NCI-H748 treated with DMSO at 0.1 percent for 48 hours (cell line): ENCODE measurements around the gene TEF.
"Not testable (repeated sequence)": the region's sequence is repeated elsewhere in the genome, so short reads cannot be mapped to it uniquely, and the experiment has no call there.

Experiments
- DNase-seq: peaks from one replicate; lab custom pipeline; 2025; lab: John Stamatoyannopoulos, UW

The TEF gene

DNA sequence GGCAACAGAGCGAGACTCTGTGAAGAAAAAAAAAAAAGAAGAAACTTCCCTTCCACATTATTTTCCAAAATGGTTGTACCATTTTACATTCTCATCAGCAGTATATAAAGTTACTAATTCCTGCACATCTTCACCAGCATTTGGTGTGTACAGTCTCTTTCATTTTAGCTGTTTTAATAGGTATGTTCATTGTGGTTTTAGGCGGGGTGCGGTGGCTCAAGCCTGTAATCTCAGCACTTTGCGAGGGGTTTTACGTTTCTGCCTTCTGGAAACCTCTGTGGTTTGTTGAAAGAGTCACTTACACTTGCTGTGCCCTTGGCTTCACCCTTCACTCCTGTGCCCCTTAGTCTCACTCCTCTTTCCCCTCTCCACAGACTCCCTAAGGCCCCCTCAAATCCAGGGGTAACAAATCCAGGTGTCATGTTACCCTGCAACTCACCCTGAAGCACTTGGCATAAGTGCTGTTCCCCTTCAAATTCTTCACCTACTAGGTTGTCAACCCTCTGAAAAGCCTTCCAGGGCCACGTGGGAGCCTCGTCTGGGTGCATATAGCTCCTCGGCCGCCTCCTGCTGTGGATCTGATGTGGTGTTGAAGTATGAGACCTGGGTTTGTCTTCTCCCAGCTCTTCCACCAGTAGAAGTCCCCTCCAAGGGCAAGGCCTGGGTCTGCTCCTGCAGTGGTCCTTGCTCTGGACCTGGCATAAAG is 44.1 kb downstream of the TEF start:
- no peak for DNase-seq

DNA sequence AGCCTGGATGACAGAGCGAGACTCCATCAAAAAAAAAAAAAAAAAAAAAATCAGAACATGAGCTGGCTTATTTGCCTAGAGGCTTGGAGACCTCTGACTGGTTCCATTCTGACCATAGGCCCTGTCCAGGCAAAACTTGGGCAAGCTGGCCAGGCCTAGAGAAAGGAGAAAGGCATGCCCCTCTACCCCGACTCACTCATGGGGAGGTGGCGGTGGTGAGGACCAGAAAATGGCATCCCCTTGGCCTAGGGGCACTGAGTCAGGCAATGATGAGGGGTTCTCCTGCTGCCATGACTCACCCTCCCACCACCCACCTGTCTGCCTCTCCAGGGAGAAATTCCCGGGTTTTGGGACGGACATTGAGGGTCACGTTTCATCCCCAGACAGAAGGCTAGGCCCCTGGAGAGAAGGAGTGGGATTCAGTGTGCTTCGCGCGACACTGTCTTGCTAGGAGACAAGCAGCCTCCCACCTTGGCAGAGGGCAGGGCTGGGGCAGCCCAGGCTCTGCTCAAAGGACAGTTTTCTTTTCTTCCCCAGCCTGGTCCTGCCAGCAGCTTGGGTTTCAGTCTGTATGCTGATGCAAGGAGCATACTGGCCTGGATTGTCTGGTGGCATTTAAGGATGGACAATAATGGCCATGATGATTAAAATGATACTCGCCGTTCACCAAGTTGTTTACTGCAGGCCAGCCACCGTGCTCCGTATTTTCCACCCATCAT is 47.6 kb downstream of the TEF start:
- no peak for DNase-seq

DNA sequence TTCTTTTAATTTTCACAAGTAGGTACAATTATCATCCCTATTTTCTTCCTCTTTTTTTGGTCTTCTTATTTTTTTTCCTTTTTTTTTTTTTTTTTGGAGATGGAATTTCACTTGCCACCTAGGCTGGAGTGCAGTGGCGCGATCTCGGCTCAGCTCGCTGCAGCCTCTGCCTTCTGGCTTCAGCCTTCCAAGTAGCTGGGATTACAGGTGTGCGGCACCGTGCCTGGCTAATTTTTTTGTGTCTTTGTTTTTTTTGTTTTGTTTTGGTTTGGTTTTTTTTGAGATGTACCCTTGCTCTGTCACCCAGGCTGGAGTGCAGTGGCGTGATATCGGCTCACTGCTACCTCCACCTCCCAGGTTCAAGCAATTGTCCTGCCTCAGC is 48.2 kb downstream of the TEF start:
- no peak for DNase-seq

GRCh38 chr22:41431656-41432055 is 49.9 kb downstream of the TEF start:
- no peak for DNase-seq

GRCh38 chr22:41433480-41433879 is 51.7 kb downstream of the TEF start:
- not testable (repeated sequence) for DNase-seq

- not testable (repeated sequence) for DNase-seq
These were observed 52.7 kb downstream of the TEF start for GRCh38 chr22:41434361-41435003.

- no peak for DNase-seq
These were observed 53.8 kb downstream of the TEF start for GRCh38 chr22:41435560-41435959.

DNA sequence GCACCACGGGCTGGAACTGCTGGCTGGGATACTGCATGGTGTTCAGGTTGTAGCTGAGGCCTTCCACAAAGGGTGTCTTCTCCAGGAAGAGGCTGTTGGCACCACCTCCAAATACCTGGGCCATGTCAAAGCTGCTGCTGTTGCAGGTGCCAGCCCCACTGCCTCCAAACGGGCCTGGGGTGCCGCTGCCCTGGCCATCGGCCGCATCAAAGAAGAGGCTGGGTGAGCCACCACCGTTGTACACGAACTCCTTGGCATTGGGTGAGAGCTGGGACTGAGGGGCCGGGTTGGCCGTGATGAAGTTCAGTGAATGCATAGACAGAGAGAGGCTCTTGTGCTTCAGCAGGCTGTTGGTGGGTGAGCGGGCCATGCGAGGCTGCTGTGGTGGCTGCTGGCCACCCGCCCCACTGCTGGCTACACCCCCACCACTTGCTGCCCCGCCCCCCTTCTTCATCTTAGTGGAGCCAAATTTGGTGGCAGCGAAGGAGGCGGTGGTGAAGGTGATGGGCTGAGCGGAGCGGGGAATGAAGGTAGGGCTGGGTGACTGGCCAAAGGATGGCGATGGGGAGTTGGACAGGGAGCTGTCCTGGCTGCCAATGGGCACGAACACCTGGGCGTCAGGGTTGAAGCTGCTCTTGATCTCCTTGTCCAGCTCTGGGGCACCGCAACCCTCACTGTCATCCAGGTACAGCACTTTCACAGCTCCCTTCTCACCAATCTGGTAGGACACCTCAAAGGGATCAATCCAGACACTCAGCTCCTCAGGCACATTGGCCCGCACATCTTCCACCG is 54.8 kb downstream of the TEF start:
- no peak for DNase-seq

GRCh38 chr22:41437198-41437597 is 55.5 kb downstream of the TEF start:
- no peak for DNase-seq

DNA sequence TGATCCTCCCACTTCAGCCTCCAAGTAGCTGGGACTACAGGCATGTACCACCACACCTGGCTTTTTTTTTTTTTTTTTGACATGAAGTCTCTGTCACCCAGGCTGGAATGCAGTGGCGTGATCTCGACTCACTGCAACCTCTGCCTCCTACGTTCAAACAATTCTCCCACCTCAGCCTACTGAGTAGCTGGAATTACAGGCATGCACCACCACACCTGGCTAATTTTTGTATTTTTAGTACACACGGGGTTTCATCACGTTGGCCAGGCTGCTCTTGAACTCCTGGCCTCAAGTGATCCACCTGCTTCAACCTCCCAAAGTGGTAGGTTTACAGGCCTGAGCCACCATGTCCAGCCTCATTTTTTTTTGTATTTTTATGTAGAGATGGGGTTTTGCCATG is 58.8 kb downstream of the TEF start:
- DNase-seq: not testable (repeated sequence)

DNA sequence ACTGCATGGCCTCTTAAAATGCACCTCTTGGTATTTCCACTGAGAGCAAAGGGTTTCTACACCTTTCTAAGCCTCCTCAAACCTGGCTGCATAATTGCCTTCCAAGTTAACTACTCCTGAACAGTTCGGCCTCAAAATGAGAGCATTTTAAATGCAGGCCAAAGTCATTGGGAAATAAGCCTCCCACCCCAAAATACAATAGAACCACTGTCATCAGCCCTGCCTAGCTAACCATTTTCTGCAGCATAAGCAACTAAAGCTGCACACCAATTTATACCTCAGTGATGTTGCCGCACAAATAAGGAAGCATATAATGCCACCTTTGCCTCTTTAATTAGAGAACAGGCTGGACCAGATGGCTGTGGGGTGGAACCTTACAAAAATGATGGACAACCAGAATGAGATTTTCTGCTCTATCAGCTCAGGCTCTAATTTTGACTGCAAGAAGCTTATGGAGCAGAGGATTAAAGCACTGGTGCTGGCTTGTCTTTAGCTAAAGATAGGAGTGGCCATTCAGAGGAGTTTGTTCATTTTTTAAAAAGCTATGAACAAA is 60.6 kb downstream of the TEF start:
- no peak for DNase-seq

- peak; percentile 93 for DNase-seq
These were observed 62.8 kb downstream of the TEF start for GRCh38 chr22:41444360-41445128.

- DNase-seq: peak; percentile 21
These were observed 63.7 kb downstream of the TEF start for GRCh38 chr22:41445129-41446056.

DNA sequence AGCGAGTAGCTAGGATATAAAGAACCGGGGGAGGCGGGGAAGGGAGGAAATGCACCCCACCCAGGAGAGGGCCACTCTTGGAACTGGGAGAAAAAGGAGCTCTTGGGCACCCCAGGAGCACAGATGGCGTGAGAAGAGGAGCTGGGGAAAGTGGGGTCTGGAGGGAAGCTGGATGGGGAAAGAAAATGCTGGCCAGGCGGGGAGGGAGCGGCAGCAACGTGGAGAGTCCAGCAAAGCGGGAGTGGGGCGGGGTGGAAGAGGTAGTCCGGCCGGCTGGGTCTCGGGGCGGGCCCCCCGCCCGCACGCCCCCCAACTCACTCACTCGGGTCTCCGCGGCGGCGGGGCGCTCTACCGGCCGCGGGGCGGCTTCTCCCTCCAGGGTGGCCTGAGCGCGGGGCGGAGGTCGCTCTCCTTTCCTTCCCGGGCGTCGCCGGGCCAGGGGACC is 64.3 kb downstream of the TEF start:
- DNase-seq: no peak

- DNase-seq: peak; percentile 81
These were observed 65.1 kb downstream of the TEF start, which contains the start of gene TOB2 for GRCh38 chr22:41446639-41447434. TOB2 (minus strand) TSS chr22:41446801; CDS start chr22:41437345, 9,456 bp downstream.

GRCh38 chr22:41447435-41448188 is 65.9 kb downstream of the TEF start:
- peak; percentile 32 for DNase-seq

- peak; percentile 98 for DNase-seq
These were observed 66.6 kb downstream of the TEF start for GRCh38 chr22:41448189-41448808.
